T-helper 17 cell (primary cell): ENCODE measurements around the gene NMRAL1. TPM values are rescaled to one million over a fixed set of nuclear protein-coding genes. Genes with fewer than 3 reads are reported as not detected.

Experiments used
- ATAC-seq: fragments of 150-1000 bp; cut with Tn5 transposase; 2 replicates; pipeline ENCODE4 v1.10.0; 2021; ENCODE audit warnings: mild to moderate bottlenecking, moderate library complexity
- DNase-seq, 3 donors: peaks; one replicate each; pipeline versions ENCODE4 v3.0.0 to v3.0.0-alpha.2; 2020 to 2021
- H3K9me3 ChIP-seq: one replicate; pipeline ENCODE4 v1.7.0; 2013; ENCODE audit warnings: low read length, mild to moderate bottlenecking; ENCODE audit not compliant: control insufficient read depth, poor library complexity, severe bottlenecking
- H3K27ac Mint-ChIP-seq: one replicate; pipeline ENCODE4 v1.8.0; 2022; ENCODE audit warnings: mild to moderate bottlenecking, moderate library complexity, mixed read lengths
- H3K27me3 Mint-ChIP-seq: one replicate; pipeline ENCODE4 v1.8.0; 2022; ENCODE audit warnings: mixed read lengths
- H3K36me3 Mint-ChIP-seq: one replicate; pipeline ENCODE4 v1.8.0; 2022; ENCODE audit warnings: low read depth, mixed read lengths
- H3K4me1 Mint-ChIP-seq: one replicate; pipeline ENCODE4 v1.8.0; 2022; ENCODE audit warnings: mild to moderate bottlenecking, mixed read lengths
- H3K4me3 Mint-ChIP-seq: one replicate; pipeline ENCODE4 v1.8.0; 2022; ENCODE audit warnings: mild to moderate bottlenecking, moderate library complexity, mixed read lengths
- total RNA-seq, 4 donors: library from RNA in 2 of 4; stranded (reverse) in 2 of 4; gene quantifications; one replicate each; pipeline ENCODE4 v1.2.3 and lab custom pipeline; 2022 to 2026

Gene NMRAL1
- total RNA-seq, 2 donors from 2014 or later, result 40.5 to 45.4 TPM

GRCh38 chr16:4496305-4496704 lies 21.9 kb upstream of the NMRAL1 start:
- DNase-seq (no peak), ATAC-seq (no peak)
- Mint-ChIP-seq H3K36me3 (no peaks in the 10 kb centered on the region), H3K27ac (peak overlapping the region; percentile 79), H3K27me3 (no peaks in the 10 kb centered on the region), H3K4me3 (no peak overlapping the region), H3K4me1 (peaks cover 56% of the 10 kb centered on the region)
- no peaks in the 10 kb centered on the region for H3K9me3 ChIP-seq

DNA sequence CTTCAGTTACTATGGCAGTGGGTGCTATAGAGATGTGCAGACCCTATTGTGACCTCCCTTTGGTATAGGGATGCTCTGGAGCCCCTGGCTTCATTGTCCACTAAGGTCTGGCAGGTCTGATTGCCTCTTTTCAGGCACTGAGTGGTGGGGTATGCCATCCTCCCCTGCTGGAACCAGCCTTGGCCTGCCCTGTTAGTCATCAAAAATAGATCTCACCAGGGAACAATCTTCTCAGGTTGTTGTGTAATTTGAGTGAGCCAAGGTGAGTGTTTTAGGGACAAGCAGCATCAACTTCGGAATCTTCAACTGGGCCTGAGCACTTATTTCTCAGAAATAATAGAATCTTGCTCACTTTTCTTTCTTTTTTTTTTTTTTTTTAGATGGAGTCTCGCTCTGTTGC lies 21.3 kb upstream of the NMRAL1 start:
- DNase-seq, result no peak
- ATAC-seq, result no peak
- no peaks in the 10 kb centered on the region for H3K27me3 Mint-ChIP-seq
- H3K36me3 Mint-ChIP-seq, result no peaks in the 10 kb centered on the region
- H3K4me3 Mint-ChIP-seq, result no peak overlapping the region
- peaks cover 55% of the 10 kb centered on the region for H3K4me1 Mint-ChIP-seq
- peak overlapping the region; percentile 79 for H3K27ac Mint-ChIP-seq
- no peaks in the 10 kb centered on the region for H3K9me3 ChIP-seq

- no peaks in the 10 kb centered on the region for H3K9me3 ChIP-seq
- Mint-ChIP-seq H3K4me1 (peaks cover 49% of the 10 kb centered on the region), H3K4me3 (no peak overlapping the region), H3K27ac (peak overlapping the region; percentile 45), H3K36me3 (no peaks in the 10 kb centered on the region), H3K27me3 (no peaks in the 10 kb centered on the region)
- ATAC-seq (no peak), DNase-seq (no peak)
These were observed 20.5 kb upstream of the NMRAL1 start for GRCh38 chr16:4494746-4495490.

DNA sequence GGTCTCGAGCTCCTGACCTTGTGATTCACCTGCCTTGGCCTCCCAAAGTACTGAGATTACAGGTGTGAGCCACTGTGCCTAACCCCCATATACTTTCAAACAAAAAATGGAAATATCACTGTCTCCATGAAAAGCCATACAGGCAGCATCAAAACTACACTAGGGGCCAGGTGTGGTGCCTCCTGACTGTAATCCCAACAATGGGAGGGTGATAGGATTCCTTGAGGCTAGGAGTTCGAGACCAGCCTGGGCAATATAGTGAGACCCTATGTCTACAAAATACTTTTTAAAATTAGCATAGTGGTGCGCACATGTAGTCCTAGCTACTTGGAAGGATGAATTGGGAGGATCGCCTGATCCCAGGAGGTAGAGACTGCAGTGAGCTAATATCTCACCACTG lies 17.5 kb upstream of the NMRAL1 start:
- DNase-seq, result no peak
- Mint-ChIP-seq H3K4me1 (peaks cover 40% of the 10 kb centered on the region), H3K4me3 (no peak overlapping the region), H3K36me3 (no peaks in the 10 kb centered on the region), H3K27ac (peak overlapping the region; percentile 95), H3K27me3 (no peaks in the 10 kb centered on the region)
- H3K9me3 ChIP-seq, result no peaks in the 10 kb centered on the region
- ATAC-seq, result no peak

- no peaks in the 10 kb centered on the region for H3K27me3 Mint-ChIP-seq
- peak overlapping the region; percentile 95 for H3K27ac Mint-ChIP-seq
- peak overlapping the region; percentile 81 for H3K4me3 Mint-ChIP-seq
- no peaks in the 10 kb centered on the region for H3K9me3 ChIP-seq
- DNase-seq, result no peak
- H3K36me3 Mint-ChIP-seq, result peaks cover 5% of the 10 kb centered on the region
- ATAC-seq, result no peak
- H3K4me1 Mint-ChIP-seq, result peaks cover 41% of the 10 kb centered on the region
These were observed 14.6 kb upstream of the NMRAL1 start for GRCh38 chr16:4489030-4489429.

DNA sequence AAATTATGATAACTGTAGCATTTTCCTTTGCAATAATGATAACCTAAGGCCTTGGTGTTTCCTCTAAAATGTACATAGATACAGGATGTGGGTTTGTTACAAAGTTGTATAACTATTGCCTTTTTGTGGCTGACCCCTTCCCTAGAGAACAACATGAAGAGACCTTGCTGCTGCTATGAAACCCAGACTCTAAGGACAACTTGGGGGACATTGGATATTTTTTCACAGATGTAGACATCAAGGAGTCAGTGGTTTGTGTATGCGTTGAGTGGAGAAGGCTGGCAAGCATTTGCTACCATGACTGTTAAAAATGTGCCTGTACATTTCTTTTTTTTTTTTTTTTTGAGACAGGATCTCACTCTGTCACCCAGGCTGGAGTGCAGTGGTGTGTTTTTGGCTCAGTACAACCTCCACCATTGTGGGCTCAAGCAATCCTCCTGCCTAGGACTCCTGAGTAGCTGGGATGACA lies 14.1 kb upstream of the NMRAL1 start:
- H3K27me3 Mint-ChIP-seq, result no peaks in the 10 kb centered on the region
- H3K27ac Mint-ChIP-seq, result peak overlapping the region; percentile 95
- DNase-seq, result no peak
- ATAC-seq, result peak; percentile 86
- peak overlapping the region; percentile 81 for H3K4me3 Mint-ChIP-seq
- peaks cover 40% of the 10 kb centered on the region for H3K4me1 Mint-ChIP-seq
- H3K9me3 ChIP-seq, result no peaks in the 10 kb centered on the region
- H3K36me3 Mint-ChIP-seq, result peaks cover 5% of the 10 kb centered on the region

DNA sequence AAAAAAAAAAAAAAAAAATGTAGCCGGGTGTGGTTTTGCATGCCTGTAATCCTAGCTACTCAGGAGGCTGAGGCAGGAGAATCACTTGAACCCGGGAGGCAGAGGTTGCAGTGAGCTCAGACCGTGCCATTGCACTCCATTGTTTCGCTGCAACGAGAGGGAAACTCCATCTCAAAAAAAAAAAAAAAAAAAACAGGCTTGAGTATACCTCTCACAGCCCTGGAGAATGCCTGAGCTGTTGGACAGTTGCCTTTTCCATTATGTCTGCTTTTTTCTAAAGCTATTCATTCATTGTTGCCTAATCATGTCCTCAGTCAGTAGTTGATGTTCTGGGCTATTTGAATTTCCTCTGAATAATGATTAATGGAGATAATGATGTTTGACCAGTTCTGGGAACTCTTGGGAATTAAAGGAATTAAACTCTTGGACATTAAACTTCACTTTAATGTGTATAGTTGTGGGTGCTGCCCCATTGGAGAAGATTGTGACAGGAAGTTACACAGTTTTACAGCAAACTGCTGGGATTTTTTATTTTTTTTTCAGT lies 13.6 kb upstream of the NMRAL1 start:
- no peaks in the 10 kb centered on the region for H3K9me3 ChIP-seq
- Mint-ChIP-seq H3K27me3 (no peaks in the 10 kb centered on the region), H3K4me3 (peak overlapping the region; percentile 81), H3K36me3 (peaks cover 5% of the 10 kb centered on the region), H3K27ac (peak overlapping the region; percentile 95), H3K4me1 (peaks cover 36% of the 10 kb centered on the region)
- ATAC-seq (peak; percentile 72), DNase-seq (no peak)

DNA sequence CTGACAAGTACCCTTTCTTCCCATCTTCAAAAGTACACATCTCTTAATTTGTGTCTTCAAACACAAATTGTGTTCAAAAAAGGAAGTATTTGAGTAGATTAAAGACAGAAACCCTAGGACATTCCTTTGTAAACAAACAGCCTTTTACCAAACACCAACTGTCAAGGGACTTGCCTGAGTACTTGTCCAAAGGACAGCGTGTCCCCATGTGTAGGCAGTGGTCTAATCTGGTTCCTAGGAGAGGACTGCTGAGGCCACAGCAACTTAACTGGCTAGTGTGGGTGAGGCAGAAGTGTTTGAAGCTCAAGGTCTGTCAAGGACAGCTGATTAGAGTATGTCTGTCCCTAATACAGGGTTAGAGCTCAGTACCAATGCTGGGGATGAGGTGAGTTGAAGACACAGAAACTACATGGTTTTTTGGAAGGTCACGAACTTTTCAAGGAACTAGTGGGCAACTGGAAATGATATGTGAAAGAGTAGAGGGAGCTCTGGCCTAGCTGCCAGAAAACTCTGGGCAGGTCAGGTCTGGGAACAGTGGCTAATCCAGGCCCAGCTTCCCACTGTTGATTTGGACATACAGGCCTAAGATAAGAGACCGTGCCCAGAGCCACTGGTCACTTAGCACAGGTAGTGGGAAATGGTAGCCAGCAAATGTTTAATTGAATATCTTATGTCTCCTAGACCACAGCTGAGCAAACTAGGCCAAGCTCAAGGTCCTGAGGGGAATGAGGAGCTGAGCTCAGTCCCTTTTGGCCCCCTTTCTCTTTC lies 11.9 kb upstream of the NMRAL1 start:
- Mint-ChIP-seq H3K4me1 (peaks cover 51% of the 10 kb centered on the region), H3K36me3 (peaks cover 5% of the 10 kb centered on the region), H3K27ac (peak overlapping the region; percentile 95), H3K4me3 (peak overlapping the region; percentile 67), H3K27me3 (no peaks in the 10 kb centered on the region)
- H3K9me3 ChIP-seq, result no peaks in the 10 kb centered on the region
- ATAC-seq (no peak), DNase-seq (no peak)

DNA sequence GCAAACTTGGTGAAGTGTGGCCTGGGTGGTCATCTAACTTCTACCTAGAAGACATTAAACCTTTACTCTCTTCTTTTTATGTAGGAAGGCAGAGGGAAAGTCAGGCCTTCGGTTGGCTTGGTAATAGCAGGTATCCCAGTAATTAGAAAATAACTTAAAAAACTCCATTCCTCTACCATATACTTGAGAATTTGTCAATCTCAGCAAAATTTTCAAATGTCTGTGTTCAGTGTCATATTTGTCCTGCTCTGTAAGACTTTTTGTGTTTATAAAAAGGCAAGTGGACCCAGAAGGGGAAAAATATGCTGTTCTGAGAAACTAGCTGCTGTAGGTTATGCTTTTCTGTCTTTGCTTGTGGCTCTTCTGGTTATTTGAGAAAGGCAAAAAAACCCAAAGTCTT lies 7.5 kb upstream of the NMRAL1 start:
- H3K27me3 Mint-ChIP-seq, result no peaks in the 10 kb centered on the region
- H3K36me3 Mint-ChIP-seq, result peaks cover 5% of the 10 kb centered on the region
- peak overlapping the region; percentile 90 for H3K27ac Mint-ChIP-seq
- no peak for ATAC-seq
- DNase-seq, result no peak
- H3K4me1 Mint-ChIP-seq, result peaks cover 43% of the 10 kb centered on the region
- no peaks in the 10 kb centered on the region for H3K9me3 ChIP-seq
- peak overlapping the region; percentile 28 for H3K4me3 Mint-ChIP-seq

DNA sequence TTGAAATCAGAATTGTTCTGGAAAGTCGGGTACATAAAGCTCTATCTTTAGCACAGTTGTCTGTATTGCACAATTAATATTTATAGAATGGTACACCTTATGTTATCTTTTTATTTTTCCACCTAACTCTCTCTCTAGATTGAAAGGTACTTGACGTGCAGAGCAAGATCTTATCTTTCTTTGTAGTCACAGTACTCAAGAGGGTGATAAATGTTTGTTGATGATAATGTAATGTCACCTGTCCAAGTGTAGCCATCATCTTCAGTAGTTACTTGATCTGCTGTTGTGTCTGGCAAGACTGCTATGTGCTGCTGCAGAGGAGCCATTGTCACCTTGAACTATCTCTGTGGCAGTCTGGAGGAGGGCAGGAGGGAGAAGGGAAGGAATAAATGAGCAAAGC lies 7.1 kb upstream of the NMRAL1 start:
- H3K9me3 ChIP-seq, result no peaks in the 10 kb centered on the region
- ATAC-seq (peak; percentile 39), DNase-seq (no peak)
- H3K4me3 Mint-ChIP-seq, result peak overlapping the region; percentile 5
- peak overlapping the region; percentile 90 for H3K27ac Mint-ChIP-seq
- no peaks in the 10 kb centered on the region for H3K27me3 Mint-ChIP-seq
- peaks cover 5% of the 10 kb centered on the region for H3K36me3 Mint-ChIP-seq
- peaks cover 41% of the 10 kb centered on the region for H3K4me1 Mint-ChIP-seq

- Mint-ChIP-seq H3K36me3 (no peaks in the 10 kb centered on the region), H3K4me1 (peaks cover 40% of the 10 kb centered on the region), H3K27me3 (no peaks in the 10 kb centered on the region), H3K27ac (peak overlapping the region; percentile 91), H3K4me3 (peak overlapping the region; percentile 94)
- ATAC-seq (no peak), DNase-seq (no peak)
- no peaks in the 10 kb centered on the region for H3K9me3 ChIP-seq
These were observed 3.5 kb upstream of the NMRAL1 start for GRCh38 chr16:4477966-4478365.

DNA sequence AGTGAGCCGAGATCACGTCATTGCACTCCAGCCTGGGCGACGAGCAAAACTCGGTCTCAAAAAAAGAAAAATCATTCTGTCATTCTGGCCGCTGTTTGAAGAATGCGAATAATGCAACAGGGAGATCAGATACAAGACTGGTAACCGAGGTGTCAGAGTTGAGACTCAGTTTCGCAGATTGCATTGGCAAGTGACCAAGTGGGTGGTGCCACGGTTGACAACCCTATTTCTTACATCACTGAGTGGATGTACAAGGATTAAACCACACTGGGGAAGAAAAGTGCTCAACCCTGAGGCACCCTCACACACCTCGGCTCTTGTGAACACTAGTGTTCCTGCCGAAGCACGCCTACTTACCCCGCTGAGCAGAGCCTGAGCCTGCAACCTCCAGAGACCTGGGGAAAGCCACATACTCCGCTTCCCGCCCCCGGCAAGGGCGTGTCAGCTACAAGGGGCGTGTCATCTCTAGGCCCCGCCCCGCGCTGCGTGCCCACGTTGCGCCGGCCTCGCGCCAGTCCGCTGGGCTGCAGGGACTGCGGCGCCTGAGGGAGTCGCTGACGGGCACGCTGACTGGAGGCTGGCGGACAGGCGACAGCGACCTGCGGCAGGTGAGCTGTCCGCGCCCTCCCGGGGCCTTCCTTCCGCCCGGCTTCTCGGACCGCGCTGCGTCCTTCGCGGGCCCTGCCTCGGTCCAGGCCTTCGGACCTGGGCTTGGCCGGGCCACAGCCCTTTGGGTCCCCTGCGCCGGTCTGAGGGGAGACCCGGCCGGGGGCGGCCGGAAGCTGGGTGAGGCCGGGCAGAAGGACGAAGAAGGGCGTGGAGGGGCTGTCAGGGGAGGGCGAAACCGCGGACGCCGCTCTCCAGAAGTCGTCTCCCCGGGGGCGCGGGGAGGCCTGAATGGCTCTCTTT lies 1.7 kb upstream of the NMRAL1 start, which contains the start of gene HMOX2:
TSS of gene HMOX2 (plus strand) at position 519 of the 909 bp plus-strand sequence. CDS start 29,127 bp downstream, outside the sequence.
- Mint-ChIP-seq H3K27me3 (no peaks in the 10 kb centered on the region), H3K27ac (peak within 1 kb of the TSS; percentile 91)
- H3K9me3 ChIP-seq, result no peaks in the 10 kb centered on the region

More for the DNA sequence above, 1.7 kb upstream of the NMRAL1 start, which contains the start of gene HMOX2:
- ATAC-seq (peak; percentile 88), DNase-seq (peak; percentile 88 to 93 (median 90))
- Mint-ChIP-seq H3K4me1 (peaks cover 26% of the 10 kb centered on the region), H3K36me3 (no peaks in the 10 kb centered on the region), H3K4me3 (peak within 1 kb of the TSS; percentile 94)
